K562 (cell line): ENCODE measurements around the gene LSR. TPM values are rescaled to one million over a fixed set of nuclear protein-coding genes. Genes with fewer than 3 reads are reported as not detected.

Source experiments
- CXXC5 ChIP-seq: fragments of 250-450 bp; sonication (Bioruptor Pico); IDR thresholded peaks from 2 replicates; pipeline ENCODE4 v1.8.0; 2022; ENCODE audit warnings: inconsistent platforms, mild to moderate bottlenecking, moderate library complexity
- MBD2 ChIP-seq: sonication (generic); IDR thresholded peaks from 2 replicates; pipeline ENCODE4 v1.6.1; 2016; ENCODE audit warnings: low read depth, borderline replicate concordance
- POLR2G ChIP-seq: fragments of 200-400 bp; formaldehyde crosslinking; IDR thresholded peaks from 2 replicates; pipeline ENCODE4 v1.6.1; 2017; ENCODE audit warnings: low read depth, mild to moderate bottlenecking, antibody characterized with exemption, low read length, moderate library complexity
- RNF219 ChIP-seq: fragments of 250-450 bp; sonication (Bioruptor Pico); IDR thresholded peaks from 2 replicates; pipeline ENCODE4 v1.5.0; 2022; ENCODE audit warnings: mild to moderate bottlenecking
- SUPT5H ChIP-seq: fragments of 450-650 bp; IDR thresholded peaks from 2 replicates; pipeline ENCODE4 v1.6.1; 2016
- TBP ChIP-seq: optimal IDR thresholded peaks from 2 replicates; pipeline ENCODE3; 2011; ENCODE audit warnings: low read depth, low read length, improper control_type of control experiment
- ZBTB2 ChIP-seq: fragments of 450-650 bp; IDR thresholded peaks from 2 replicates; pipeline ENCODE4 v1.6.1; 2016; ENCODE audit warnings: antibody characterized with exemption
- ZBTB40 ChIP-seq, 2 experiments: fragments of 450-650 bp in 1 of 2; sonication (generic) in 1 of 2; formaldehyde crosslinking in 1 of 2; IDR thresholded peaks; 2 replicates each; pipeline versions ENCODE4 v1.7.1 to v1.9.0; 2016 to 2022; ENCODE audit warnings: inconsistent platforms in 1 of 2, mild to moderate bottlenecking in 1 of 2, missing genetic modification reagents in 1 of 2
- polyA plus RNA-seq, 8 experiments: library from polyadenylated mRNA; depleted of rRNA in 4 of 8; stranded (reverse) in 5 of 8; unstranded in 3 of 8; fragments of >200 nt; fragmentation: Nextera tagmentation in 2 of 8; fragmentation: Illumina TruSeq in 1 of 8; extraction: Ambion mirVana in 2 of 8; extraction: Trizol in 1 of 8; gene quantifications; 2 replicates each; pipeline versions ENCODE4 v1.2.1 to v1.2.3, GENCODE V29; 2011 to 2014; ENCODE audit warnings: inconsistent platforms in 1 of 8, missing spikeins in 1 of 8
- total RNA-seq, 7 experiments: library from RNA; depleted of rRNA in 6 of 7; stranded (reverse); fragments of >200 nt in 6 of 7; fragmentation: Illumina TruSeq in 2 of 7; extraction: Trizol in 2 of 7; gene quantifications; 2 replicates each; pipeline versions ENCODE4 v1.2.1 to v1.2.3, GENCODE V29; 2011 to 2021; ENCODE audit warnings: low replicate concordance in 1 of 7

LSR gene
- total and polyA plus RNA-seq, 9 of the 15 experiments (the other 6 are each of a cell fraction or from before 2014, with no cell fraction given): 0.44 to 87.9 (median 28.0) TPM

GRCh38 chr19:35267818-35268535, 19.2 kb downstream of the LSR start (continued):
- TF ChIP-seq POLR2G: peak; percentile 73
- TF ChIP-seq ZBTB40 (IDR thresholded peaks at IDR 0.05): peak; percentile 51; the same call in 1 of the 2 replicates
- no peak for TF ChIP-seq ZBTB40 (CRISPR knock-in tag; IDR thresholded peaks at IDR 0.05)
- TF ChIP-seq MBD2: 0 out of 2 replicates have a peak, but pooled peaks have one; percentile 39
- TF ChIP-seq RNF219 (CRISPR knock-in tag): no peak
- 0 out of 2 replicates have a peak, but pooled peaks have one; percentile 24 for TF ChIP-seq ZBTB2
- TF ChIP-seq CXXC5: peak; percentile 71
- peak; percentile 70; the same call in 1 of the 2 replicates for TF ChIP-seq SUPT5H
- TF ChIP-seq TBP: peak; percentile 29
